Ovary (tissue), 9 donors: Measurements from ENCODE around the gene RSAD2. TPM values are rescaled to one million over a fixed set of nuclear protein-coding genes. Genes with fewer than 3 reads are reported as not detected.

Experiments used
- DNase-seq, 5 donors: peaks; one replicate each; pipeline ENCODE4 v3.0.0-alpha.2; 2019 to 2020
- H3K27ac ChIP-seq, 2 donors: fragments of 200-600 bp; one replicate each; pipeline versions ENCODE4 v1.5.1 to v1.8.0; 2019 to 2022
- H3K27me3 ChIP-seq: fragments of 200-600 bp; one replicate; pipeline ENCODE4 v1.8.0; 2022
- H3K36me3 ChIP-seq: fragments of 200-600 bp; sonication (generic); one replicate; pipeline ENCODE4 v1.5.1; 2019
- H3K4me1 ChIP-seq: one replicate; pipeline ENCODE4 v1.8.1; 2013; ENCODE audit warnings: mild to moderate bottlenecking, moderate library complexity; ENCODE audit not compliant: insufficient read depth
- H3K4me3 ChIP-seq: fragments of 200-600 bp; sonication (generic); one replicate; pipeline ENCODE4 v1.5.1; 2017
- H3K9me3 ChIP-seq, 2 donors: fragments of 200-600 bp in 1 of 2; sonication (generic) in 1 of 2; one replicate each; pipeline versions ENCODE4 v1.5.1 to v1.8.1; 2013 to 2019; ENCODE audit warnings: mild to moderate bottlenecking in 1 of 2, moderate library complexity in 1 of 2
- EP300 ChIP-seq: sonication (generic); formaldehyde crosslinking; IDR thresholded peaks from one replicate; pipeline ENCODE4 v1.6.1; 2017; ENCODE audit warnings: antibody characterized with exemption
- POLR2A ChIP-seq: fragments of 450-650 bp; IDR thresholded peaks from one replicate; pipeline ENCODE4 v1.6.1; 2017; ENCODE audit warnings: antibody characterized with exemption, mild to moderate bottlenecking, moderate library complexity
- WGBS, 3 donors: extraction: QIAGEN DNeasy Blood & Tissue Kit in 1 of 3; methylation state at CpG; one replicate each; pipeline versions ENCODE4 v1.1.5 to v1.1.7; 2013 to 2017; 5-methylcytosine and 5-hydroxymethylcytosine counted together
- intact Hi-C, 4 donors: fragments of 100-400 bp; cut with DNase I; formaldehyde crosslinking; loops; one replicate each; pipeline versions ENCODE4 v1.11.0 to v1.15.1; 2022 to 2023
- polyA plus RNA-seq, 2 donors: library from polyadenylated mRNA; stranded (reverse); fragments of 200-250 nt in 1 of 2; fragments of 350-450 nt in 1 of 2; fragmentation: Illumina TruSeq in 1 of 2; extraction: RNeasy Lipid Tissue Mini Kit (QIAGEN cat#74804) in 1 of 2; gene quantifications; one replicate each; pipeline ENCODE4 v1.2.3, GENCODE V29; 2013 to 2014
- total RNA-seq, 7 donors: library from RNA; depleted of rRNA in 2 of 7; stranded (reverse); fragments of >200 nt in 2 of 7; fragmentation: NEBNext Ultra II Directional in 3 of 7; extraction: Animal tissue kit (Norgen Biotek cat#: 25700) in 3 of 7; gene quantifications; one replicate each; pipeline versions ENCODE4 v1.1.0 to v1.2.4, GENCODE V29; 2016 to 2023
- TF ChIP-seq, protein P1 (sequence below), 3 donors: fragments of 450-650 bp in 2 of 3; fragments of 200-600 bp in 1 of 3; IDR thresholded peaks; one replicate each; pipeline versions ENCODE4 v1.5.1 to v1.8.0; 2016 to 2022; ENCODE audit warnings: antibody characterized with exemption in 3 of 3, mild to moderate bottlenecking in 1 of 3
- donor health status: DM: no; HTN: no; CAD: no; lungs with moderate emphysema.
- donor health status: DM: no; HTN: no; CAD: no.
- donor health status: Bipolar disorder and iron deficiency.
- donor health status: DM: yes; HTN: yes; CAD: no.
- donor health status: DM: no; HTN: no; CAD: no.
- donor health status: DM: yes; HTN: yes; CAD: no.

RSAD2 gene
- total and polyA plus RNA-seq, 9 donors = 1.9 to 11.1 (median 4.7) TPM

DNA sequence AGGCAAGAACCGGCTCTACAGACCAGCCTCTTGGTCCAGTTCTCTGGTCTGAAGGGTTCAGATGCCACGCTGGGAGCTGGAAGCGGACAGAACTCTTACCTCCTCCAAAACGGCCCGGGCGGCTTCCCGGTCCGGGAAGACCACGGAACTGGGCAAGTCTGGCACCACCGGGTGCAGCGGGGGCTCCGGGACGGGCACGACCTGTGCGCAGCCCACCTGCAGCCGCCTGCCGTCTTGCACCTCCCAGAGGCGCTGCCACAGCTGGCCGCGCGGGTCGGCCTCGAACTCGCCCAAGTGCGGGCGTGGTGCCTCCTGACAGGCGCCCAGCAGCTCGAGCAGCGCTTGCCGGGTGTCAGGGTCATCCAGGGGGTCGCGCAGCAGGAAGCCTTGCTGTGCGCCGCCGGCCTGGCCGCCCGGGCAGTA, 12.6 kb upstream of the RSAD2 start:
- no peaks in the 10 kb centered on the region for H3K4me1 ChIP-seq
- peak overlapping the region; percentile 80 to 86 for H3K27ac ChIP-seq
- TF ChIP-seq POLR2A (no peak), EP300 (no peak)
- TF ChIP-seq, protein P1, sequence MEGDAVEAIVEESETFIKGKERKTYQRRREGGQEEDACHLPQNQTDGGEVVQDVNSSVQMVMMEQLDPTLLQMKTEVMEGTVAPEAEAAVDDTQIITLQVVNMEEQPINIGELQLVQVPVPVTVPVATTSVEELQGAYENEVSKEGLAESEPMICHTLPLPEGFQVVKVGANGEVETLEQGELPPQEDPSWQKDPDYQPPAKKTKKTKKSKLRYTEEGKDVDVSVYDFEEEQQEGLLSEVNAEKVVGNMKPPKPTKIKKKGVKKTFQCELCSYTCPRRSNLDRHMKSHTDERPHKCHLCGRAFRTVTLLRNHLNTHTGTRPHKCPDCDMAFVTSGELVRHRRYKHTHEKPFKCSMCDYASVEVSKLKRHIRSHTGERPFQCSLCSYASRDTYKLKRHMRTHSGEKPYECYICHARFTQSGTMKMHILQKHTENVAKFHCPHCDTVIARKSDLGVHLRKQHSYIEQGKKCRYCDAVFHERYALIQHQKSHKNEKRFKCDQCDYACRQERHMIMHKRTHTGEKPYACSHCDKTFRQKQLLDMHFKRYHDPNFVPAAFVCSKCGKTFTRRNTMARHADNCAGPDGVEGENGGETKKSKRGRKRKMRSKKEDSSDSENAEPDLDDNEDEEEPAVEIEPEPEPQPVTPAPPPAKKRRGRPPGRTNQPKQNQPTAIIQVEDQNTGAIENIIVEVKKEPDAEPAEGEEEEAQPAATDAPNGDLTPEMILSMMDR (IDR thresholded peaks at IDR 0.05) = no peak
- H3K4me3 ChIP-seq = peak overlapping the region; percentile 72
- no peaks in the 10 kb centered on the region for H3K27me3 ChIP-seq
- WGBS, 3 donors = 4 to 7% (median 5%) methylated on average over 35 to 37 of the region's 37 CpGs
- peaks cover 0 to 4% of the 10 kb centered on the region in 2 donors for H3K9me3 ChIP-seq
- no peaks in the 10 kb centered on the region for H3K36me3 ChIP-seq
- intact Hi-C loops = no loop called here
- DNase-seq = peak in 3 of 5 donors; percentile 29 to 71 (median 68)

DNA sequence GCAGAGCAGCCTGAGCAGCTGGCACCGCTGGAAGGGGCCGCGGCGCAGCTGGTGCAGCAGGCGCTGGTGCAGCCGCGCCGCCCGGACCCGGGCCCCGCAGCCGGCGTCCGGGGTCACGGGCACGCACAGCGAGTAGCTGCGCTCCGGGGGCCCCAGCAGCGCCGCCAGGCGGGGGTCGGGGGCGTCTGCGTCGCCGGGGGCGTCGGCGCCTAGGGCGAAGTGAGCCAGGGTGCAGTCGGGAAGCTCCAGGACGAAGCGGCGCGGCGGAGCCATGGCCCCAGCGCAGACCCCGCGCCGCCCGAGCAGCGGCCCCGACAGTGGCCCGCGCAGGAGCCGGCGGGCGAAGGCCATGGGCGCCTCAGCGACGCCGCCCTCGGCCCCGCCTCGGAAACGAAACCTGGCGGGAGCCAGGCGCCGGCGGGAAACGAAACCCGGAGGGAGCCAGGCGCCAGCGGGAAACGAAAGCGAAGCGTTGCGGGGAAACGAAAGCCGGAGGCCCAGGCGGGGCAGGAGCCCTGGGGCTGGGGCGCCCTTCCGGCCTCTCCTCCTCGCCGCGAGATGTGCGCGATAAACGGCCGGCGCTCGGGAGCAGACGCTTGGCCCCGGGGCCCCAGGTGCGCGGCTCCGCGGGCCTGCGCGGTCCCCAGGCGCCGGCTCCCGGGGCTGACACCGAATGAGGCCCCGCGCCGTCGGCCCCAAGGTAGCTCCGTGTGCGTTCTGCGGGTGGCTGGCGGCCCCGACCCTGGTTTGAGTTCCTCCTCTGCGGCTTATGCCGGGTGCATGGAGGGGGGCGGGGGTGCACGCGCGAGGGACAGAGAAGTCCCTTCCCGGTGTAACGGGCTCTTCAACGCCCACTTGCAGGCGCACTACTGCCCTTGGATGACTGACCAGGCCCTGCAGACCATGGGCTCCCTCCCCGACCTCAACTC, 12.0 kb upstream of the RSAD2 start, which contains the start of gene CMPK2:
TSS of gene CMPK2 (minus strand) at position 562 of the 929 bp plus-strand sequence. CDS start at position 351, 211 bp downstream.
- H3K36me3 ChIP-seq = no peaks in the 10 kb centered on the region
- H3K4me1 ChIP-seq = no peaks in the 10 kb centered on the region
- peak within 1 kb of the TSS; percentile 80 to 86 for H3K27ac ChIP-seq
- intact Hi-C loops = no loop called here
- TF ChIP-seq POLR2A (no peak), EP300 (no peak)
- TF ChIP-seq, protein P1 (IDR thresholded peaks at IDR 0.05) = peak in 2 of 3 donors; percentile 19 to 23
- H3K27me3 ChIP-seq = no peaks in the 10 kb centered on the region
- no peaks in the 10 kb centered on the region for H3K9me3 ChIP-seq
- peak; percentile 46 to 74 (median 66) for DNase-seq
- WGBS, 3 donors = 0% methylated on average over 84 to 115 of the region's 115 CpGs
- H3K4me3 ChIP-seq = peak within 1 kb of the TSS; percentile 72

DNA sequence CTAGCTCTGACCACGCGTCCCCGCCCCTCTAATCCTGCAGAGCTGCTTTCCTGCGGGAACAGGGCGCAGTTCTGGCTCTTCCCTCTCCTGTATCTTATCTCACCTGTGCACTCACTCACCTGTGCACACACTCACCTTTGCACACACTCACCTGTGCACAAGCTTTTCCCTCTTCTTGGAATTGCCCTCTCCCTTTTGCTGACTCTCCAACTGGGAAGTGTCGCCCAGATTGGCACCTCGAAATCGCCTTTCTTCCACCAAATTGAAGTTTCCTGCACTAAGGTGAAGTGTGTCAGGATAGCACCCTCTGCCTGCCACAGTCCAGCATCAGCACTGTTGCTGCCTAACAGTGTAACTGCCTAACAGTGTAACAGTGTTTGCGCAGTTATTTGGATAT, 11.3 kb upstream of the RSAD2 start:
- TF ChIP-seq, protein P1 (IDR thresholded peaks at IDR 0.05) = peak in 2 of 3 donors; percentile 12 to 27
- no peak for TF ChIP-seq POLR2A
- Histone ChIP-seq H3K4me1 (no peaks in the 10 kb centered on the region), H3K4me3 (peak overlapping the region; percentile 72), H3K27me3 (no peaks in the 10 kb centered on the region), H3K9me3 (no peaks in the 10 kb centered on the region), H3K36me3 (no peaks in the 10 kb centered on the region), H3K27ac (peak overlapping the region; percentile 80 to 86)
- peak; percentile 29 to 48 (median 41) for DNase-seq
- WGBS, 3 donors = 3 to 4% (median 3%) methylated on average over 9 of the region's 9 CpGs
- intact Hi-C loops = no loop called here

DNA sequence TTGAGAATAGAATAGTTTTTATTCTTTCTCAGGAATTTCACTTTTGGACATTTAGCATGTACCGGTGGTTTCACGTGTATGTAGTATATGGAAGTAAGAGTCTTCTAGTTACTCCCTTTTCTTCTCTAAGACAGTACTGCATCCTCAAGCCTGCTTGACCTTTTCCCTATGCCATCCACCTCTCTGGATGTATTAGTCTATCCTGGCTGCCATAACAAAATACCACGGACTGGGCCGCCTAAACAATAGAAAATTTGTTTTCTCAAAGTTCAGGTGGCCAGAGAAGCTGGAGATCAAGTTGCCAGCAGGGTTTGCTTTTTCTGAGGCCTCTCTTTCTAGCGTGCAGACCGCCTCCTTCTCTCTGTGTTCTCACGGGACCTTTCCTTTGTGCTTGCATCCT, 10.6 kb upstream of the RSAD2 start:
- 87 to 90% (median 89%) methylated on average over 7 of the region's 7 CpGs for WGBS, 3 donors
- Histone ChIP-seq H3K9me3 (no peaks in the 10 kb centered on the region), H3K27me3 (no peaks in the 10 kb centered on the region), H3K27ac (no peak overlapping the region), H3K36me3 (no peaks in the 10 kb centered on the region), H3K4me3 (no peak overlapping the region), H3K4me1 (no peaks in the 10 kb centered on the region)
- TF ChIP-seq, protein P1 (IDR thresholded peaks at IDR 0.05) = no peak
- TF ChIP-seq POLR2A (no peak), EP300 (no peak)
- DNase-seq = no peak
- intact Hi-C loops = no loop called here
